Bone marrow (tissue), 2 donors: ENCODE data around the gene STMP1.
"Not testable (repeated sequence)": the region's sequence is repeated elsewhere in the genome, so short reads cannot be mapped to it uniquely, and the experiment has no call there.

Source experiments
- DNase-seq, 2 donors: peaks; one replicate each; lab custom pipeline; 2025; lab: John Stamatoyannopoulos, UW

Gene STMP1

GRCh38 chr7:135665042-135665441 is 2.7 kb downstream of the STMP1 start:
- no peak for DNase-seq

- no peak for DNase-seq
Measured at GRCh38 chr7:135666156-135666555, 3.8 kb downstream of the STMP1 start.

- DNase-seq: peak in 1 of 2 donors; percentile 45
Measured at GRCh38 chr7:135666846-135667245, 4.5 kb downstream of the STMP1 start.

- DNase-seq: not testable (repeated sequence)
Measured at GRCh38 chr7:135667626-135668025, 5.3 kb downstream of the STMP1 start.

GRCh38 chr7:135668852-135669395 is 6.6 kb downstream of the STMP1 start:
- not testable (repeated sequence) for DNase-seq

- no peak for DNase-seq
Measured at GRCh38 chr7:135669774-135670173, 7.5 kb downstream of the STMP1 start.

- DNase-seq: no peak
Measured at GRCh38 chr7:135670179-135670578, 7.9 kb downstream of the STMP1 start.

GRCh38 chr7:135672560-135673359 is 10.4 kb downstream of the STMP1 start:
- no peak for DNase-seq

GRCh38 chr7:135673360-135673706 is 11.0 kb downstream of the STMP1 start:
- DNase-seq: no peak

- no peak for DNase-seq
Measured at GRCh38 chr7:135678612-135679575, 16.6 kb downstream of the STMP1 start.

- no peak for DNase-seq
Measured at GRCh38 chr7:135681762-135682161, 19.4 kb downstream of the STMP1 start.

- DNase-seq: no peak
Measured at GRCh38 chr7:135682191-135682590, 19.9 kb downstream of the STMP1 start.

GRCh38 chr7:135683609-135684008 is 21.3 kb downstream of the STMP1 start:
- DNase-seq: no peak

GRCh38 chr7:135684136-135684535 is 21.8 kb downstream of the STMP1 start:
- no peak for DNase-seq

- no peak for DNase-seq
Measured at GRCh38 chr7:135684699-135685098, 22.4 kb downstream of the STMP1 start.

- no peak for DNase-seq
Measured at GRCh38 chr7:135685306-135686084, 23.2 kb downstream of the STMP1 start.

GRCh38 chr7:135687466-135687865 is 25.2 kb downstream of the STMP1 start:
- DNase-seq: no peak

- DNase-seq: no peak
Measured at GRCh38 chr7:135690566-135690965, 28.3 kb downstream of the STMP1 start.

GRCh38 chr7:135692055-135692454 is 29.7 kb downstream of the STMP1 start:
- DNase-seq: no peak

- DNase-seq: not testable (repeated sequence)
Measured at GRCh38 chr7:135692606-135693005, 30.3 kb downstream of the STMP1 start.

- DNase-seq: no peak
Measured at GRCh38 chr7:135693558-135693957, 31.2 kb downstream of the STMP1 start.
